SU-DHL-6 (cell line): ENCODE measurements around the gene IL3.

Source experiments
- H2AFZ ChIP-seq: fragments of 200-600 bp; sonication (generic); 2 replicates; pipeline ENCODE4 v1.6.1; 2014; ENCODE audit warnings: low read depth, mild to moderate bottlenecking, moderate library complexity, mixed read lengths, antibody characterized with exemption, low read length; ENCODE audit not compliant: severe bottlenecking
- H3F3A ChIP-seq: fragments of 200-600 bp; shearing (Covaris generic); 2 replicates; pipeline ENCODE4 v1.6.0; 2016; ENCODE audit warnings: antibody characterized with exemption, mild to moderate bottlenecking; ENCODE audit not compliant: insufficient read depth
- H3K27ac ChIP-seq: fragments of 200-600 bp; sonication (generic); 2 replicates; pipeline ENCODE4 v1.5.1; 2016; ENCODE audit warnings: low read depth, mild to moderate bottlenecking, low read length, moderate library complexity, mixed read lengths
- H3K27me3 ChIP-seq: fragments of 200-600 bp; sonication (generic), shearing (Covaris generic); 2 replicates; pipeline ENCODE4 v1.6.0; 2014; ENCODE audit warnings: mild to moderate bottlenecking, low read length
- H3K36me3 ChIP-seq: fragments of 200-600 bp; sonication (generic); 2 replicates; pipeline ENCODE4 v1.6.1; 2014; ENCODE audit warnings: mild to moderate bottlenecking, low read length, mixed read lengths
- H3K4me2 ChIP-seq: fragments of 300-600, 200-600 bp; shearing (Covaris generic), sonication (generic); 2 replicates; pipeline ENCODE4 v1.6.0; 2014; ENCODE audit warnings: low read length, low read depth, mild to moderate bottlenecking; ENCODE audit not compliant: poor library complexity, severe bottlenecking
- H3K4me3 ChIP-seq: fragments of 200-600 bp; sonication (generic); 2 replicates; pipeline ENCODE4 v1.5.1; 2014; ENCODE audit warnings: antibody characterized with exemption, low read length, mild to moderate bottlenecking, mixed read lengths; ENCODE audit not compliant: insufficient read depth, poor library complexity, severe bottlenecking
- H3K79me2 ChIP-seq: fragments of 200-600 bp; sonication (generic); 2 replicates; pipeline ENCODE4 v1.6.1; 2014; ENCODE audit warnings: mild to moderate bottlenecking, low read length, moderate library complexity; ENCODE audit not compliant: insufficient read depth
- H3K9ac ChIP-seq: fragments of 200-600 bp; sonication (generic); 2 replicates; pipeline ENCODE4 v1.7.0; 2014; ENCODE audit warnings: mild to moderate bottlenecking, low read length
- H3K9me2 ChIP-seq: fragments of 200-600 bp; sonication (generic); replicated peaks from 2 replicates; pipeline ENCODE4 v1.6.1; 2014; ENCODE audit warnings: low read length; ENCODE audit not compliant: insufficient read depth
- H3K9me3 ChIP-seq: fragments of 200-600 bp; sonication (generic); 2 replicates; pipeline ENCODE4 v1.6.1; 2014; ENCODE audit warnings: low read length, mixed read lengths; ENCODE audit not compliant: insufficient read depth
- H4K20me1 ChIP-seq: fragments of 200-600 bp; sonication (generic); 2 replicates; pipeline ENCODE4 v1.6.1; 2014; ENCODE audit warnings: low read depth, mild to moderate bottlenecking, antibody characterized with exemption, low read length, moderate library complexity, mixed read lengths
- EZH2phosphoT487 ChIP-seq: fragments of 200-600 bp; sonication (generic), shearing (Covaris generic); conservative IDR thresholded peaks from 2 replicates; pipeline ENCODE4 v1.6.1; 2018; ENCODE audit warnings: mild to moderate bottlenecking, antibody characterized with exemption, low read length, moderate library complexity, mixed read lengths
- TF ChIP-seq, protein P1 (sequence below): fragments of 200-600 bp; sonication (generic); IDR thresholded peaks from one replicate; pipeline ENCODE4 v1.5.1; 2017; ENCODE audit warnings: antibody characterized with exemption, mild to moderate bottlenecking, low read length, moderate library complexity; ENCODE audit not compliant: insufficient read depth, poor library complexity, severe bottlenecking

Gene IL3

GRCh38 chr5:132021654-132022053 lies 38.8 kb upstream of the IL3 start:
- Histone ChIP-seq H3K27ac (no peak overlapping the region), H3K9ac (no peak overlapping the region), H3K4me3 (no peak overlapping the region), H3K79me2 (no peaks in the 10 kb centered on the region), H3F3A (no peaks in the 10 kb centered on the region), H4K20me1 (no peaks in the 10 kb centered on the region), H3K36me3 (no peaks in the 10 kb centered on the region), H2AFZ (no peak overlapping the region), H3K27me3 (no peaks in the 10 kb centered on the region), H3K4me2 (no peak overlapping the region), H3K9me2 (no peaks in the 10 kb centered on the region), H3K9me3 (no peaks in the 10 kb centered on the region)
- TF ChIP-seq, protein P1, sequence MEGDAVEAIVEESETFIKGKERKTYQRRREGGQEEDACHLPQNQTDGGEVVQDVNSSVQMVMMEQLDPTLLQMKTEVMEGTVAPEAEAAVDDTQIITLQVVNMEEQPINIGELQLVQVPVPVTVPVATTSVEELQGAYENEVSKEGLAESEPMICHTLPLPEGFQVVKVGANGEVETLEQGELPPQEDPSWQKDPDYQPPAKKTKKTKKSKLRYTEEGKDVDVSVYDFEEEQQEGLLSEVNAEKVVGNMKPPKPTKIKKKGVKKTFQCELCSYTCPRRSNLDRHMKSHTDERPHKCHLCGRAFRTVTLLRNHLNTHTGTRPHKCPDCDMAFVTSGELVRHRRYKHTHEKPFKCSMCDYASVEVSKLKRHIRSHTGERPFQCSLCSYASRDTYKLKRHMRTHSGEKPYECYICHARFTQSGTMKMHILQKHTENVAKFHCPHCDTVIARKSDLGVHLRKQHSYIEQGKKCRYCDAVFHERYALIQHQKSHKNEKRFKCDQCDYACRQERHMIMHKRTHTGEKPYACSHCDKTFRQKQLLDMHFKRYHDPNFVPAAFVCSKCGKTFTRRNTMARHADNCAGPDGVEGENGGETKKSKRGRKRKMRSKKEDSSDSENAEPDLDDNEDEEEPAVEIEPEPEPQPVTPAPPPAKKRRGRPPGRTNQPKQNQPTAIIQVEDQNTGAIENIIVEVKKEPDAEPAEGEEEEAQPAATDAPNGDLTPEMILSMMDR: no peak
- no peak for TF ChIP-seq EZH2phosphoT487

DNA sequence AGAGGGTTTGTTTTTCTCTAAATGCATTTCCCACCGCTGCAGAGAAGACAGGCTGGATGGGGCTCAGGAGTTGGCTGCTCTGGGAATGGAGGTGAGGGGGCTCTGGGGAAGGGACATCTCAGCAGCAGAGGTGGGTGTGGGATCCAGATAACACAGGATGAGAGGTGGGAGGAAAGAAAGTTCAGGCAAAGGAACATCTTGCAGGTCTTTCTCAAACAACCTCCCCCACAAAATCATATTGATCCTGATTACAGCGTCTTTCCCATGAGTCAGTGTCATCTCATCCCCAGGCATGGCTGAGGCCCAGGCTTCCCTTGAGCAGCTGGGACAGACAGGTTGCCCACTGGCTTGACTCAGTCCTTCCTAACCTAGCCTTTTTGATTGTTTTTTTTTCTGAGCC lies 37.7 kb upstream of the IL3 start:
- Histone ChIP-seq H3K4me2 (no peak overlapping the region), H4K20me1 (no peaks in the 10 kb centered on the region), H3K9me2 (no peaks in the 10 kb centered on the region), H3K9me3 (no peaks in the 10 kb centered on the region), H3K4me3 (no peak overlapping the region), H3K79me2 (no peaks in the 10 kb centered on the region), H3K27me3 (no peaks in the 10 kb centered on the region), H3F3A (no peaks in the 10 kb centered on the region), H3K27ac (no peak overlapping the region), H3K9ac (no peak overlapping the region), H3K36me3 (no peaks in the 10 kb centered on the region), H2AFZ (no peak overlapping the region)
- TF ChIP-seq, protein P1: no peak
- TF ChIP-seq EZH2phosphoT487: no peak

- TF ChIP-seq, protein P1: no peak
- no peak for TF ChIP-seq EZH2phosphoT487
- Histone ChIP-seq H3K9me3 (no peaks in the 10 kb centered on the region), H3K4me2 (no peak overlapping the region), H3F3A (no peaks in the 10 kb centered on the region), H3K79me2 (no peaks in the 10 kb centered on the region), H3K27me3 (no peaks in the 10 kb centered on the region), H3K27ac (no peak overlapping the region), H3K4me3 (no peak overlapping the region), H3K9me2 (no peaks in the 10 kb centered on the region), H4K20me1 (no peaks in the 10 kb centered on the region), H3K36me3 (no peaks in the 10 kb centered on the region), H3K9ac (no peak overlapping the region), H2AFZ (no peak overlapping the region)
Measured at GRCh38 chr5:132023258-132024116, 37.0 kb upstream of the IL3 start.
